HG02571 (cell line): Measurements from ENCODE around the gene IGSF3.
"Not testable (repeated sequence)": the region's sequence is repeated elsewhere in the genome, so short reads cannot be mapped to it uniquely, and the experiment has no call there.

Experiments used
- ATAC-seq: cut with Tn5 transposase; IDR thresholded peaks from one replicate; pipeline ENCODE4 v1.9.1; 2021; ENCODE audit warnings: mild to moderate bottlenecking, moderate library complexity; ENCODE audit not compliant: unreplicated experiment

Gene IGSF3

DNA sequence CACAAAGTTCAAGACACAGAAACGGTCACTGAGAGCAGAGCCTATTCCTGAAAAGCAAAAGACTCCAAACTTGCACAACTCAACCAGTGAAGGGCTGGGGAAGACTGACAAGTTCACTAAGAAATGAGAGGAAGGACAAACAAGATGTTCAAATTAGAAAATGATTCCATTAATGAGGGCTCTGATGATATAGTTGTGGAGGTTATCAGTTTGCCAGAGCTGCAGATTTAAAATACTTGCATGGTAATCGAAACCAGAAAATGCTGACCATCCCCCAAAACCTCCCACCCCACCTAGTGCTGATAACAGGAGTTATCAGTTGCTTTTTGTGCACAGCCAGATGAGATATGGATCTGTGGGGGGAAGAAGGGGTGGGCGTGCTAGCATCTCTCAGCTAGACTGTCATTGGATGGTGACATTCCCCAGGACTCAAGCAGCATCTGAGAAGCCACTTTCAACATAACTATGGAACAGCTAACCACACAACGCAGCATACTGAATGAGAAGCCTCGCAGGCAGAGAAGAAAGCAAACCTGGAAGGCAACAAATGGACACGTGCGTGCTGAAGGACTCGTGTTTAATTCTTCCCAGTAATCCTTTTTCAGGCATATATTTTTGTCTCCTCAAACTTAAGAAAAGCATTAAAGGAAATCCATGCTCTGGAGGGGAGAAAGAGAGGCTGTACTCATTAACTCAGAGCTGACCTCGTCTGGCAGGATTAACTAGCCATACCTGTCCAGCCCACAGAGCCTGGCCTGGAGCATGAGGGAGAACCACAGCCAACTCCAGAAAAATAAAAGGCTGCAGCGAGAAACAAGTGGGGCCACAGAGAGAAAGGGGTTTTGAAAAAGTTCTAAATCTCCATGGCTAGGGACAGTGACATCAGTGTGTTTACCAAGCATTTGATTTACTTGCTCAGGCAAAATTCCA, 35.3 kb downstream of the IGSF3 start:
- ATAC-seq: not testable (repeated sequence)

DNA sequence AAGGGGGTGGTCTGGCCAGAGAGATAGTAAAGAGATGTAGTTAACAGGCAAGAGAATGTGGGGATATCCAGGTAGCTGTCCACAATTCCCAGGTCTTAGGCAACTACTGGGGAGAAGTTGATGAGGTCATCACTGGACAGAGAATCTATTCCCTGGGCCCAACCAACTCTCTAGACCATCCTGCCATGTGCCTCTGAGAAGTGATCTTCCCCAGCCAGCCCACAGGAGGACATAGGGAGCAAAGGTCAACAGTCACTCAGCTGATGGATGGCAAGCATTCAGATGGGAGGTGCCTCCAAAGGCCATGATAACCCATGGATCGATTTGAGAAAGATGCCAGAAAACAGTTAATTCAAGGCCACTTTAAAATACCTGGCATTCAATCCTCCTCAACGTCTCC, 36.0 kb downstream of the IGSF3 start:
- not testable (repeated sequence) for ATAC-seq

DNA sequence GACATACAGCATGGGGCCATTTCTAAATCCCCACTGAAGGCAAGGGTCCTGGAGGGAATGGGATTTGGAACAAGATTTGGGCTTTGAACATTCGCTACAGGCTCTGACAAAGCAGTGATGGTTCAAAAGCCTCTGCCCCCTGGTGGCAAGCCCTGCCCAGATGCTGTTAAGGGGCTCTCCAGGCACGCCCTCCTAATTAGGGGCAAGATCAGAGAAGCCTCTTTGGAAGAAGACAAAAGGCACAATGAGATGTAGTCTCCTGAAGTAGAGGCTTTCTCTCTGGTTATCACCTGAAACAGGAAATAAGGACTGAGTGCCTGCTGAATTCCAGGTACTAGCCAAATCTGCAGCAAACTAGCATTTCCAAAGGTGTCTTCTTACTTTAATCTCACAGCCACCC, 37.5 kb downstream of the IGSF3 start:
- not testable (repeated sequence) for ATAC-seq

DNA sequence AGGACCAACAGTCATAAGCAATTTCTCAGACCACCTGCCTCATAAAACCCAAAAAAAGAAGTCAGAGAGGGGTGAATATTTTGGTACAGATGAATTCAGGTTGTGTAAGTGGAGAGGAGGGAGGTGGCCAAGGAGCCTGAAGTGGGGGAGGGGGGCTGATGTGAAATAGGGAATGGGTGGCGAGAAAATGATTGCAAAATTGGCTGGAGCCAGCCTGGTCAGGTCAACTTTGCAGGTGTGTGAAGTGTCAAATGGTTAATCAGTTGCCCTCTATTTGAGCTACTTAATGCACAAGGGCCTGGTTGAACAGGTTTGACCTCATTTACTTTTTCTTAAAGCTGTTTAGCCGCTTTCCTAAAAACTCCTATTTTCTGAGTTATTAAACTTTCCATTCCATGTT, 38.1 kb downstream of the IGSF3 start:
- ATAC-seq: not testable (repeated sequence)

DNA sequence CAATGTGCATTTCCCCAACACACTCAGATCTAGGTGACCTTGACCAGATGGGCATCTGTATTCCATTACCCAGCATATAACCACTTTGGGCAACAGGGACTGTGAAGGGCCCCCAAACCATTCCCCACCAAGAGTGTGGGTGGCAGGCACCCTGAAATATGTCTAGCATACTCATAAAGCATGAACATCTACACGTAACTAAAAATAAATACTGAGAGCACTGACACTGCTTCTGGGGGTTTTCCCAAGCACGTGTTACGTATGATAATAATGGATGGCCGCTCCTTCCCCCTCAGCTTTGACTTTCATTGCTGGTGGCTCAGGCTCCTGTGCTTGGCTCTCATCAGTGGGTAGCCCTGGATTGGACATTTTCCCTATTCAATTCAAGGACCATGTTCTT, 39.1 kb downstream of the IGSF3 start:
- no peak for ATAC-seq

DNA sequence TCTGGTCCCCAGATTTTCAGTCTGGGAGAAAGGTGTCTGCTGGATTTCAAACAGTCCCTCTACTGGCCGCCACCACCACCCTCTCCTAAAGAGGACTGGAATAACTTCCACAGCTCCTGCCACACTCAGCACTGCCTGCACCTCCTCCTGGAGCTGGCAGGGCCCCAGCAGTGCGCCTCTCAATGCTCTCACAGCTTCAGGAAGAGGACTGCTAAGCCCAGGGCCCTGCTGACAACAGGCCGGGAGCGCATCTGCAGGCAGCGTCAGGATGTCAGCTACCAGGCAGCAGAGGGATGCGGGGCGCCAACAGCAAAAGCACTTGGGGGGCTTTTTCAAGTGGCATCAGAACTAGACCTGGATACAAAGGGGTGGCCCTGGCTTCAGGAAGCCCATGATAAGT, 40.2 kb downstream of the IGSF3 start:
- ATAC-seq: not testable (repeated sequence)

DNA sequence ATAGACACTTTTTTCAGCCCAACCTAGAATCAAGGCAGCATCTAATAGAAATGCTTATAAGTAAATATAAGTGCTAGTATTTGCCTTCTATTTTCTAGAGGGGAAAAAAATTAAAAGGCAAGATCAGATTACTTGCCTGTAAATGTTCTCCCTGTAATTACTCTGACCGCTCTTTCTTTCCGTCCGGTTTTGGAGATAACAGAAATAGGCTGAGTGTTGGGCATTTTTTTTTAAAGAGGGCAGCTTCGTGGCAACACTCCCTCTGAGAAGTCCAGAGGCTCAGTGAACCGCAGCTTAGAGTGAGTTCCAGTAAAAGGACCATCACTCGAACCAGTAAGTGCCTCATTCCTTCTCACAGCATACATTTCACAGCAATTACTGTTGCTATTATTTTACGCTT, 40.6 kb downstream of the IGSF3 start:
- ATAC-seq: not testable (repeated sequence)

DNA sequence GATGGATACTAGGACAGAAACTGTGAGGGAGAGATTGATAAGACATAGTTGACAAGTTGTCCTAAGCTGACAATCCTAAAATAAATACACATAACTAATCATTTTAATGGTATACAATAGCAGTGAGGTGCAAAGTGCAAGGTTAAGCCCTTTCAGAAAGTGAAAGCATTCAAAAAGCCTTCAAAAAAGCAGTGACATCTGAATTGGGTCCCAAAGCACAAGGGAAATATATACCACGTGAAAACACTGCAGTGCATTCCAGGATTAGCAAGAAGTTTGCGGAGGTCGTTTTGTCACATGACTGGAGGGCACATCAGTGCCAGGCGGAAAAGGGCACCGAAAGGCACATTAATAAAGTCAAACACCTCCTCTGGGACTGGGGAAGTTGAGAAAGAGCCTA, 42.4 kb downstream of the IGSF3 start:
- ATAC-seq: not testable (repeated sequence)

DNA sequence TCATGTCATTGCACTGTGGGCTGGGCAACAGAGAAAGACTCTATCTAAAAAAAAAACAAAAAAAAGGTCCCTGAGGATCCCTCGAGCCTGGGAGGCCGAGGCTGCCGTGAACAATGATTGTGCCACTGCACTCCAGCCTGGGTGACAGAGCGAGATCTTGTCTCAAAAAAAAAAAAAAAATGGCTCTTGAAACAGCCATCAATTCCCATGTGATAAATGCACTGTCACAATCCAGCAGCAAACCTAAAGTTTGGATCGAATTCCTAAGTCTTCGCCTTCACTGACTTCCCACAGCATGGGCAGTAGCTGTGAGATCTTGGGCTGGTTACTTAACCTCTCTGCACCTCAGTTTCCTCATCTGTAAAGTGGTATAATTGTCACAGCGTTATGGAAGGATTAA, 43.5 kb downstream of the IGSF3 start:
- no peak for ATAC-seq

DNA sequence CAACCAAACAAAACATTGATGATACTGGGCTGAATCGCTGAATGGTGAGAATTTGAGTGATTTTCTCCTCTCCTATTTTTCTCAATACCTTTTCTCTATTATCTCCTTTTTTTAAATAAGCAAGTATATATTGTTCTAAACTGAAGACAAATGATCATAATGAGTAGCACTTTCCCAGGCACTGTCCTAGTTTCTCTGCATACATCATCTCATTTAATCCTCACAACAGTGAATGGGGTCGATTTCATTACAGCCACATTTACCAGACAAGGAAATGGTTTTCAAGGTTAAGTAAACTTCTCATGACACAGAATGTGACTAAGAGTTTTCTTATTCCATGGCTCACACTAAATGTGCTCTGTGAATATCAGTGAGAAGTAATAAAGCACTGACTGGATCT, 45.0 kb downstream of the IGSF3 start:
- not testable (repeated sequence) for ATAC-seq

DNA sequence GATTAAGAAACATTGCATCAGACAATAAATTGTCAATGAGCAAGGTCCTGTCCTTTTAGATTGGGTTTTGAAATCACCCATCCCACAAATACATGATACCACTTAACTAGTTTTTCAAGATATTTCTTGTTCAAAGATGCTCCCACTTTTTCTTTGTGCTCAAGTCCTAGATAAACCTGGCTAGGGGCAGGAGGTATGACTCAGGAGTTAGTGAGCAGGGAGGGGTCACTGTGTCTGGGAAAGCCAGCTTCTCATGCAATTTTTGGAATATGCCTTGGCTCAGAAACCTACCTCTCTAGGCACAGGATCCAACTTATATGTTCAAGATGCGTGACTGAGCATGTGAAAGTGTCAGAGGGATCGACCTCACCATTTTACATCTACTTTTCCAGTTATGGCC, 45.8 kb downstream of the IGSF3 start:
- not testable (repeated sequence) for ATAC-seq

DNA sequence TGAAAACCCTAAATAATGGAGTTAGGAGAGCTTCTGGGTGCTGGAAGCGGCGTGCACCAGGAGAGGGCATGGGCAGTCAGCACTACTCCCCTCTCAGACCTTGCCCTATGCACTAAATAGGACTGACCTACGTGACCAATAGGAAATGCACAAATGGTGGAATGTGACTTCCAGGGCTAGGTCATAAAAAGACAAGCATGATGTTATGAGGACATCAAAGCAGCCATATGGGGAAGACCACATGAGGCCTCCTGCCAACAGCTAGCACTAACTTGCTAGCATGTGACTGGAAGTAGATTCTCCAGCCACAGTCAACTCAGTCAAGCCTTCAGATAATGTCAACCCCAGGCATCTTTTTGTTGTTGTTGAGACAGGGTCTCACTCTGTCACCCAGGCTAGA, 47.1 kb downstream of the IGSF3 start:
- ATAC-seq: not testable (repeated sequence)

DNA sequence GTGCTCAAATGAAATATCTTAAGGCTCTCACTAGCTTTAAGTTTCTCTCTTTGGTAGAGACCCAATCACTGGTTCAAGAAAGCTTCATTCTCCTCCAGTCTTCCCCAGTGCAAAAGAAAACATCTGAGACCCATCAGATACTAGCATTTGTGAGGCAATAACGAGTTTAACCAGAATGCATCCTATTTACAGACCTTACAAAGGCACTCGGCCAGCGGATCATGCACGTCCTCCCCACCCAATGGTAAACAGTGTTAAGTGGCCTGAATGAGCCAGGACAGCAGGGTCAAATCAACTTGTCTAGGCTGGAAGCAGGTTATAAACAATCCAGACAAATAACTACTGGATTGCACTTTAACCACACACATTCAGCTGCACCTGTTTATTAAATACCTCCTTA, 48.4 kb downstream of the IGSF3 start:
- not testable (repeated sequence) for ATAC-seq

DNA sequence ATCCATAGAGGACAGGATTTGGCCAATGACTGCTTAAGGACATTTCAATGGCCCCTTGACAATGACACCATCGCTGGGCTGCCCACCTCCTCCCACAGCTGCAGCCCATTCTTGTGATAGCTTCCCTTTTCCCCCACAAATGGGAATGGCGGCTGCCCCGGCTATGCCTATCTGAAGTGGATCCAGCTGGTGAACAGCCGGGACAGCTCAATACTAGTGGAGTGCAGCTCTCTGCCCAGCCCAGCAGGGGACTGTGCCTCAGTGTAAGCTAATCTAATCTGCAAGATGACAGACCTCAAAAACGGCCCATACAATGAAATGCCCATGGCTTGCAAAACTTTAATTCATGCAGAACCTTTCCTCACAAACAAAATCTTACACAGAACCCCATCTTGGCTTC, 49.7 kb downstream of the IGSF3 start:
- not testable (repeated sequence) for ATAC-seq

DNA sequence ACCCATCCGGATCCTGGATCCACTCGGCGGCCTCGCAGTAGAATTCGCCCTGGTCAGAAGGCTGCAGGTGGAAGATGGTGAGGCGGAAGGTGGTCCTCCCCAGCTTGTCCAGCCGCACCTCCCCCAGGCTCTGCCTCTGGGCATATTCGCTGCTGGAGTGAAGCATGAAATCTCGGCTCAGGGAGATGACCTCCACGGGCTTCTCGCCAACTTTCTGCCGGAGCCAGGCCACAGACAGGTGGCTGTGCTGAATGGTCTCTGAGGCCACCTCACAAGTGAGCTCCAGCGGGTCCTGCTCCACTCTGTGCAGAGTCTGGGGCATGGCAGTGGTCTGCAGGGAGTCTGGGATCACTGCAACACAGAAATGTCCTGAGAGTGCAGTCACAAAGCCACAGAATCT, 53.7 kb downstream of the IGSF3 start:
- ATAC-seq: not testable (repeated sequence)

DNA sequence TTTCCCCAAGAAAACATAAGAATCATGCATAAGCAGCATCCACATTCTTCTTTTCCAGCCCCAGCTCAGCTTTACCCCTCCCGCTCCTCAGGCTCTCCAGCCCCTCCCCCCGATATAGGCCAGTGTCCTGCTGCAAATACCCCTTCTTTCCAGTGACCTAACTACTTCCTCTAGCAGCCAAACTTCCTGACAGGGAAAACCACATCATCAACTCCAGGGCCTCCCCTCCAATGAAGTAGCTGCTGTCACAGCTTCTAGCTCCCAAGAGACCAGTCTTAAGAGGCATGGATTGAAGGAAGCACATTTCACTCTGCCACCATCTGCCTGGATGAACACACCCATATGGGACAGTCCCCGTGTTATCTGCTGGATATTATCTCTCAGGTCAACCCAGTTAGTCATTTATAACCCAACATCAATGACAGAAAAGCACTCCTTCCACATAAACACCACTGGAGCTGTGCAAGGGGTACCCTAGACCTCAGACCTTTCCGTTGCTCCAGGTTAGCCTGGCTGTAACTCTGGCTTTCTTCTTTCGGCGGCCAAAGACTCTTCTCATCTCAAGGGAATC, 57.6 kb downstream of the IGSF3 start:
- ATAC-seq: not testable (repeated sequence)

DNA sequence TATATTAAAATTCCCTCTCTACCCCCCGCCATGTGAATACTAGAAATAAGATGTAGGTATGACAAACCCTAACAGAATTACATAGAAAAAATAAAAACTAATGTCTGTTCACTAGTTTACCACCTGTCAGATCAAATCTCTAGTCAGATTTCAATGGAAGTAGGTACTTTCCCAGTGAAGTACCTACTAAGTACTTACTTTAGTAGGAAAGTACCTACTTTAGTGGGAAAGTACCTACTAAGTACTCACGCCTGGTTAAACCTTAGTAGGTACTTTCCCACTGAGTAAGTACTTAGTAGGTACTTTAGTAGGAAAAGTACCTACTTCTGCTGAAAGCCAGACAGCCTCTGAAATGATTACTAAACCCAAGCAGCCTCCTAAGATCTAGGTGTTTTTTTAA, 58.7 kb downstream of the IGSF3 start:
- ATAC-seq: not testable (repeated sequence)

DNA sequence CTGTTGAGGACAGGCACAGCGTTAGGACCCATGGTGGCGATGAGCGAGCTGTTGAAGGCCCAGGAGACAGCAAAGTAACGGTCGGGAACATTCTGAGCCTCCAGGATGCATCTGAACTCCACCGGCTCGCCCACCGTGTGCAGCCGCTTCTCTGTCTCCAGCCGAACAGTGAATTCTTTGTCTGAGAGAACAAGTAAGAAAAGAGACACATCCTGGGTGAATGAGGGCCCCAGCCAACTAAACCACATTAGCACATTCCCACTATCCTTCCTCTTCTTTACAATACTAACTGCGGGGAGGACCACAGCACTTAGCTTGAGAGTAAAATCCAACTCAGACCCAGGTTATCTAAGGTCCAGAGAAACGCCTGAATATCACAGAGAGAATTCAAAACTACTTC, 59.4 kb downstream of the IGSF3 start:
- ATAC-seq: not testable (repeated sequence)

DNA sequence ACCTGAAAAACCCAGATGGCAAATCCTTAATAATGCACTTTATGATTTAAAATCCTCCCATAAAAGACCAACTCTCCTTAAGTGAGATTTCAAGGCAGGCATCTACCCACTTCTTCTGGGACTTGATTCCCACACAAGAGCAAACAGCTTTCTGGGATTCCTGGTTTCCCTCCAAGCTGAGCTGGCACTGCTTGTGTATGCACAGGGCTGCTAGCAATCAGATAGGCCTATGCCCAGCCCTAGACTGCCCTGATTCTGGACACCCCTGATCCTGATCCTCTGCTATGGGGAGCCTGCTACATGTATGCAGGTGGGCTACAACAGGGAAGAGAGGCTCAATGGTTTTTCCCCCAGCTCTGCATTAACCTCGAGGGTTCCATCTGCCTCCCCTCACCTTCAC, 60.1 kb downstream of the IGSF3 start:
- ATAC-seq: not testable (repeated sequence)

DNA sequence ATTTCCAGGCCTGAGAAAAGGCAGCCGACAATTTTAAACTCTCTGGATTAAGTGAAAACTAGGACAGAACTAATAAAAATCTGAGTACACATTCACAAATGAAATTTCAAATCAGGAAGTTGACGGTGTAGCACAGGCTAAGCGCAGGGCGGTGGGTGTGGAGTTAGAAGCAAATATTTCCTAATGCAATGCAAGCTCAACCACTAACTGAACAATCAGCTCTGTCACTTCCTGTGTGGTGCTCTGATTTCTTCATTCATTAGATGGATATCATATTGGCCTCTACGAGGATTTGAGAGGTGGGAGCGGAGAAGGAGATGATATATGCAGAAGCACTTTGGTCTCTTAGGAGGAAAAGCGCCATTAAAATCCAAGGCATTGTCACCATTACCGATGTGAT, 61.5 kb downstream of the IGSF3 start:
- ATAC-seq: not testable (repeated sequence)

DNA sequence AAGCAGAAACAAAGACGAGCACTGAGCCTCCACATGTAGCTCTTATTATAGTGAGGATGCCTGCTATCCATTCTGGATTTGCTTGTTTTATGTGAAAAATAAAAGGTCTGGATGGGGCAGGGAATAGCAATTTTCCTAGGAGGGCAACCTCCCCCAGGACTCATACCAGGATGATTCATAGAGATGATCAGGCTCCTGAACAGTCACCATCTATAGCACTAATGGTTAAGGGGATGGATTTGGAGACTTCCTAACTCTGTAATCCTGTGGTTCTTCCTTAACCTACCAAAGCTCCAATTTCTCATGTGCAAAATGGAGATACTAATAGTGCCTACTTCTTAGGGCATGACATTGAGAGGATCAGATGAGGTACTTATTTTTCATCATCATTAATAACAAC, 62.2 kb downstream of the IGSF3 start:
- ATAC-seq: no peak

DNA sequence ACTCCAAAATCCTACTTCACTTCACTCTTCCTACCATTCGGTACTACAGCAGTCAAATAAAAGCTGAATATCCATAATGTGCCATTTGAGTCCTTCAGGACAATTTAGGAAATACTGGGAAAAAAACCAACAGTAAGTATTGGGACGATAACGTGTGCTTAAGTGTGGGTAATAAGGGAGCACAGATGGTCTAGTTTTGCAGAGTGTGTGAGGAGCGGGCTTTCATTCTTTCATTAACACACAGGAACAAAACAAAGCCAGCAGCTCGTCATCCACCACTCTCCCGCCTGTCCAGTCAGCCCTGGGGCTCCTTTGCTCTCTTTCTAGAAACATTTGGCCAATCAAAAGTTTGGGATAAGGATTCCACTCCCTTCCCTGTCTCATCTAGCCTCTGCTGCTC, 63.1 kb downstream of the IGSF3 start:
- ATAC-seq: not testable (repeated sequence)
